HG02623 (cell line): ENCODE results near the gene MYL4.
"Not testable (repeated sequence)": the region's sequence is repeated elsewhere in the genome, so short reads cannot be mapped to it uniquely, and the experiment has no call there.

Source experiments
- ATAC-seq: cut with Tn5 transposase; IDR thresholded peaks from one replicate; pipeline ENCODE4 v1.9.1; 2021; ENCODE audit warnings: moderate library complexity; ENCODE audit not compliant: unreplicated experiment

The MYL4 gene

GRCh38 chr17:47268964-47269363, 59.8 kb downstream of the MYL4 start:
- ATAC-seq = not testable (repeated sequence)

- not testable (repeated sequence) for ATAC-seq
These were observed 60.6 kb downstream of the MYL4 start for GRCh38 chr17:47269561-47270280.

GRCh38 chr17:47270946-47271705, 62.0 kb downstream of the MYL4 start:
- ATAC-seq = no peak

- no peak for ATAC-seq
These were observed 63.3 kb downstream of the MYL4 start for GRCh38 chr17:47272491-47272890.

- ATAC-seq = no peak
These were observed 64.1 kb downstream of the MYL4 start for GRCh38 chr17:47273245-47273644.
